Fibroblast of mammary gland (primary cell): ENCODE results near the gene SLC46A1.

Experiments used
- DNase-seq: peaks from one replicate; pipeline ENCODE4 v3.0.0-alpha.2; 2010; ENCODE audit warnings: low read depth
- H3K4me3 ChIP-seq: 2 replicates; pipeline ENCODE4 v1.5.1; 2011; ENCODE audit warnings: low read depth, mild to moderate bottlenecking, low read length, moderate library complexity; ENCODE audit not compliant: control insufficient read depth
- CTCF ChIP-seq: conservative IDR thresholded peaks from 2 replicates; pipeline ENCODE4 v1.5.1; 2011; ENCODE audit warnings: low read depth, low read length, inconsistent platforms; ENCODE audit not compliant: control insufficient read depth, insufficient read depth

The SLC46A1 gene

GRCh38 chr17:28367641-28368305 lies 38.2 kb downstream of the SLC46A1 start:
- no peak overlapping the region for H3K4me3 ChIP-seq
- DNase-seq = no peak
- no peak for TF ChIP-seq CTCF

GRCh38 chr17:28366605-28367004 lies 39.4 kb downstream of the SLC46A1 start:
- no peak for DNase-seq
- peak; percentile 1 for TF ChIP-seq CTCF
- no peak overlapping the region for H3K4me3 ChIP-seq

- no peak overlapping the region for H3K4me3 ChIP-seq
- TF ChIP-seq CTCF = no peak
- no peak for DNase-seq
These were observed 40.5 kb downstream of the SLC46A1 start for GRCh38 chr17:28365487-28365886.

- no peak for DNase-seq
- no peak for TF ChIP-seq CTCF
These were observed 41.2 kb downstream of the SLC46A1 start, which contains the start of gene SEBOX for GRCh38 chr17:28364665-28365363. Gene SEBOX (minus strand): TSS chr17:28365199. CDS start chr17:28365151, 48 bp downstream.

GRCh38 chr17:28363776-28364650 lies 42.0 kb downstream of the SLC46A1 start:
- DNase-seq = no peak
- no peak overlapping the region for H3K4me3 ChIP-seq
- no peak for TF ChIP-seq CTCF

More at GRCh38 chr17:28364665-28365363, 41.2 kb downstream of the SLC46A1 start, which contains the start of gene SEBOX:
- H3K4me3 ChIP-seq = no peak within 1 kb of the TSS

GRCh38 chr17:28363186-28363585 lies 42.8 kb downstream of the SLC46A1 start:
- no peak for TF ChIP-seq CTCF
- DNase-seq = no peak
- H3K4me3 ChIP-seq = no peak overlapping the region
